ENCODE results near the gene MAN1C1. TPM values are rescaled to one million over a fixed set of nuclear protein-coding genes. Genes with fewer than 3 reads are reported as not detected.

The MAN1C1 gene
- 10 to 100 TPM; 28.9 to 31.1 TPM for total RNA-seq

DNA sequence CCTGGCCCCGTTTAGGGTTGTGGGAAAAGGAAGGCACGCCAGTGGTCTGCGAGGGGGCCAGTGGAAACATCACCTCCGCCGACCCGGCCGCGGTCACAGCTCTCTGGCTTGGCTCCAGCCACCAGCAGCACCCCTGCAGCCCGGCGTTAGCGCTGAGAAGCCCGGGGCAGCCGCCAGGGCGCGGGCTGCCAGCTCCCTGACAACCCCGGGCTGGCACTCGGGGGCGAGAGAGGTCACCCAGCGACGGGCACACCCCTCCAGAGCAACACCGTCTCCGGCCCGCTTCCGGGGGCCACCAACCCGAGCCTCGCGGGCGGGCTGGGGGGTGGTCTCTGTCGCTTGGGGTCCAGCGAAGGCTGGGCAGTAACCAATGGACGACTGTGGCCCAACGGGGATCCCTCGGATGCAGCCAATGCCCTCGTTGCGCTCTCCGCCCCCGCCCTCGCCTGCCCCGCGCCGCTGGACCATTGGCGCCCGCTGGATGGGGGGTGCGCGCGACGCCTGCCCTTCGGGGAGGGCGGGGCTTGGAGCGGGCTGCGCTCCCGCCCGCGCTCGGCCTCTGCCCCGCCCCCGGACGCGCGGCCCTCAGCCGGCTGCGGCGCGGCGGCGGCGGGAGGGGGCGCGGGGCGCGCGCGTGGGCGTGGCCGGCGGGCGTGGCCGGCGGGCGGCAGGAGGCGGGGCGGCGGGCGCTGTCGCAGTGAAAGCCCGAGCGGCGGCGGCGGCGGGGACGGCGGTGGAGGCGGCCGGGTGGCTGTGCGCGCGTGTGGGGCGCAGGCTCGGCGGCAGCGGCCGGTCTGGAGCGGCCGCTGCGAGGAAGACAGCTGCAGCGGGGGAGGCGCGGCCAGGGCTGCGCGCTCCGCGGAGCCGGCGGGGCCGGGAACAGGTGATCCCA lies at the start of gene MAN1C1:
Gene MAN1C1 (plus strand): TSS at position 697 of the 892 bp plus-strand sequence. CDS start 1,007 bp downstream, outside the sequence.
- H3K27ac Mint-ChIP-seq: peak within 1 kb of the TSS; percentile 67
- peaks cover 51% of the 10 kb centered on the region for H3K4me1 Mint-ChIP-seq

DNA sequence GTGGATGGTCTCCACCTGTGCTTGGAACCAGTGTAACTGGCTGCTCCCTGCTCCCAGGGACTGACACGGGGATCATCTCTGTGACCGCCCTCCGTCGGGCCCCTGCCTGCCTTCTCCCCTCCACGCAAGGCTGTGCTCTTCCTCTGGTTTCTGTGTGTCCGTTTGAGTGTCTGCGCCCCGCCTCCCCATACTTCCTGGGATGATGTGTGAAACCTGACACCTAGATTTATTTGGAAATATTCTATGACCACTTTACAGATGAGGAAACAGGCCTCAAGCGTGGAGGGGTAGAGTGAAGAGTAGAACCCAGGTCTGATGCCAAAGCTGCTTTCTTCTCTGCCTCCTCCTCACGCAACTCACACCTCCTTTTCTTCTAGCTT lies 48.9 kb upstream of the MAN1C1 start:
- H3K9me3 Mint-ChIP-seq: no peaks in the 10 kb centered on the region
- peaks cover 42% of the 10 kb centered on the region for H3K36me3 Mint-ChIP-seq (ENCODE audit: low read depth)
- H3K27me3 Mint-ChIP-seq: no peaks in the 10 kb centered on the region
- ChIA-PET CTCF (interaction anchor here (0.9 to 3.9 kb wide), 3 partner anchors 11 to 48 kb away, joined by 3 to 18 read pairs (median 3); no protein-coding TSS in a partner anchor), POLR2A (no interaction called here)
- H3K4me3 Mint-ChIP-seq: no peak overlapping the region
- H3K4me1 Mint-ChIP-seq: peaks cover 57% of the 10 kb centered on the region
- DNase-seq: no peak
- no peak overlapping the region for H3K27ac Mint-ChIP-seq

More for the DNA sequence above, at the start of gene MAN1C1:
- peak; percentile 71 for DNase-seq
- Mint-ChIP-seq H3K27me3 (peaks cover 30% of the 10 kb centered on the region), H3K36me3 (ENCODE audit: low read depth) (peaks cover 27% of the 10 kb centered on the region), H3K4me3 (peak within 1 kb of the TSS; percentile 68), H3K9me3 (no peaks in the 10 kb centered on the region)
- CTCF ChIA-PET: interaction anchor here (0.7 to 1.0 kb wide), 3 partner anchors 8 to 225 kb away, joined by 3 read pairs; no protein-coding TSS in a partner anchor
- POLR2A ChIA-PET: no interaction called here

DNA sequence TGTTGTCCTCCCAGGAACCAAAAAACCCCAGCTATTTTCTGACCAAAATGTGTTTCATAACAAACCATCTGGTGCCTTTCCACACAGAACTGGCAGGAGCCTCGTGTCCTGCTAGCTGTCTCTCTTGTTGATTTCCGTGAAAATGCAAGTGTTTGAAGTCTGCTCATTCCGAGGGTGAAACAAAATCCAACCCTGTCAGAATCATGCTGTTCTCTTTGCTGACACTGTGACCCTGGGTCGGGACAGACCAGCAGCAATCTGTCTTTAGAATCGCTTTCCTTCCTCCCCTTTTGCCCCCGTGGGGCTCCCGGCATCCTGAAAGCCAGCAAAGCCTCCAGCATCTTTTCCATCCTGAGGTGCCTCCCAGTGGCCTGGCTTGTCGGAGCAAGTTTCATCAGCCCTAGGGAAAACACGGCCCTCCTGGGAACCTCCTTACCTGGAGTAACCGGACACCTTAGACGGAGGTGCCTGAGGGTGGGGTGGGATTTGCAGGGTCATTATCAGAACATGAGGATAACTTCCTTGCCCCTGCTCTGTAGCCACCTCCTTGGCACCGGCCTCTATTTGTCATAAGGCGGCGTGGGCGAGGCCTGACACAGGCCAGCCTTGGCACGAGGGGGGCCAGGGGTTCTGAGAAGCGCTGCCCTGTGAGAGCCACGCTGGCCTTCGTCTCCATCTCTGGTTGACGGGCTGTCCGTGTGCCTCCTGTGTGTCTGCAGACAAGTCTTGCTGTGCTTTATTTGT lies 48.3 kb upstream of the MAN1C1 start:
- Mint-ChIP-seq H3K9me3 (no peaks in the 10 kb centered on the region), H3K36me3 (ENCODE audit: low read depth) (peaks cover 37% of the 10 kb centered on the region), H3K4me3 (no peak overlapping the region), H3K4me1 (peaks cover 53% of the 10 kb centered on the region), H3K27ac (no peak overlapping the region), H3K27me3 (no peaks in the 10 kb centered on the region)
- no peak for DNase-seq
- CTCF ChIA-PET: interaction anchor here (0.9 to 3.9 kb wide), 2 partner anchors 11 to 29 kb away, joined by 3 to 18 read pairs; no protein-coding TSS in a partner anchor
- POLR2A ChIA-PET: no interaction called here

DNA sequence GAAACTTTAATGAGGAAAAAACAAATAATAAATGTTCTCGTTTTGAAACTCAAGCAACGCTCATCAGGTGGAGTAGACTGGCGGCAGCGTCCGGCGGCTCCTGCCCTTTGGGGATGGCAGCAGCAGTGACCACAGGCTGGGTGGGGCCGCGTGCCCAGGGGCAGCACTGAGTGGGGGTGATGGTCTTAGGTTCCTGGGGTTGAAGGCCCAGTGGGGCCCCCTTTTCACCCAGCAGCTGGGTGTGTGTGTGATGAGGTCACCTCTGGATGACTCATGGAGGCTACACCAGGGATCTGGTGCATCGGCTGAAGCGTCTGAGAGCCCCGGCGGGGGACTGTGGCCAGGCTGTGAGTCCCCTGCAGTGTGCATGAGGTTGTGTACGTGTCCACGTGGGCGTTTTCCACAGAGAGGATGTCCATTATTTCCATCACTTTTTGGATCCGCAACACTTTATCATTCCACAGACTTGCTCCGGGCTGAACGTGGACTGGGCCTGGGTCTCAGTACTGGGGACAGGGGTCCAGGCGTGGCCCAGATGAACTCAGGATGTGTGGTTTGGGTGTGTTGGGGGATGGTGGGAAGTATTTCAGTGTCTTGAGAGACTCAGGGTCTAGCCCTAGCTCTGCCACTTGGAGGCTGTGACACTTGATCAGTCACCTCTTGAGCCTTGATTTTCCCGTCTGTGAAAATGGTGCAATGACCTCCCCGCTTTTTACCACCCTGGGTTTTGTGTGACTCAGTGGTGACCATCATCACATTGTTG lies 47.6 kb upstream of the MAN1C1 start:
- DNase-seq: no peak
- ChIA-PET CTCF (interaction anchor here (1.2 kb wide), 1 partner anchor 18 kb away, joined by 3 read pairs; no protein-coding TSS in a partner anchor), POLR2A (no interaction called here)
- Mint-ChIP-seq H3K9me3 (no peaks in the 10 kb centered on the region), H3K27me3 (no peaks in the 10 kb centered on the region), H3K27ac (no peak overlapping the region), H3K36me3 (ENCODE audit: low read depth) (peaks cover 34% of the 10 kb centered on the region), H3K4me1 (peaks cover 49% of the 10 kb centered on the region), H3K4me3 (no peak overlapping the region)

DNA sequence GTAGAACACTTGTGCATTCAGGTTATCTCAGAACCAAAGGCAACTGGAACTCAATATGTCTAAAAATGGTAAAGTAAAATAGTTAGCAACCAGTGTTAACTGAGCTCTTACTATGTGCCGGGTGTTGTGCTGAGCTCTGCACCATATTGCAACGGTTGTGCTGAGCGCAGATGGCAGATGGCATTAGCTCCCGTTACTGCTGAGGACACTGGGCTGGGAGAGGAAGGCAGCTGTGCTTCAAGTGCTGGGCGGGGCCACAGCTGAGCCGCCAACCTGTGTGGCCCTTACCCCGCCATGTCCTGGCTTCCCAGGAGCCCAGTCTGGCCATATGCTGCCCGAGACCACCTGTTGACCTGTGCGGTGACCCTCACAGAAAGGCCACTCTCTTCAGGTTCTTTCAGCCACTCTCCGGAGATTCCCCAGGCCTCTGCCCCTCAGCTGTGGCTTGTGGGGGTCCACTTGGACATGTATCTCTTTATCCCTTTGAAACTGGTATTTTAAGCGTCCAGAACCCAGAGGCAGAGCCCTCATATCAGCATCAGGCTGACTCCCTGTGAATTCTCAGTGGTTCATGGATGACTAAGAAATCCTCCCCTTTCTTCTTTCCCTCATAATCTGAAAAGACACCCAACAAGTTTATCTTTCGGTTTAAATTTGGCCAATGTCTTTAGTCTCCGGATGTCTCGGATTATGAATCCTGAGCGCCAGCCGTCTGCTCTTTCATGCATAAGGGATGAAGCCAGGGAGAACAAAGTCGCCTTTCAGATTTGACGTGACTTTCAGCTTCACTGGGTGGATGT lies 46.8 kb upstream of the MAN1C1 start:
- CTCF ChIA-PET: interaction anchor here (1.0 to 1.2 kb wide), 2 partner anchors 19 to 49 kb away, joined by 3 read pairs; no protein-coding TSS in a partner anchor
- no peaks in the 10 kb centered on the region for H3K27me3 Mint-ChIP-seq
- H3K36me3 Mint-ChIP-seq (ENCODE audit: low read depth): peaks cover 26% of the 10 kb centered on the region
- H3K4me3 Mint-ChIP-seq: no peak overlapping the region
- no peak for DNase-seq
- H3K9me3 Mint-ChIP-seq: no peaks in the 10 kb centered on the region
- peaks cover 41% of the 10 kb centered on the region for H3K4me1 Mint-ChIP-seq
- H3K27ac Mint-ChIP-seq: no peak overlapping the region
- POLR2A ChIA-PET: no interaction called here

DNA sequence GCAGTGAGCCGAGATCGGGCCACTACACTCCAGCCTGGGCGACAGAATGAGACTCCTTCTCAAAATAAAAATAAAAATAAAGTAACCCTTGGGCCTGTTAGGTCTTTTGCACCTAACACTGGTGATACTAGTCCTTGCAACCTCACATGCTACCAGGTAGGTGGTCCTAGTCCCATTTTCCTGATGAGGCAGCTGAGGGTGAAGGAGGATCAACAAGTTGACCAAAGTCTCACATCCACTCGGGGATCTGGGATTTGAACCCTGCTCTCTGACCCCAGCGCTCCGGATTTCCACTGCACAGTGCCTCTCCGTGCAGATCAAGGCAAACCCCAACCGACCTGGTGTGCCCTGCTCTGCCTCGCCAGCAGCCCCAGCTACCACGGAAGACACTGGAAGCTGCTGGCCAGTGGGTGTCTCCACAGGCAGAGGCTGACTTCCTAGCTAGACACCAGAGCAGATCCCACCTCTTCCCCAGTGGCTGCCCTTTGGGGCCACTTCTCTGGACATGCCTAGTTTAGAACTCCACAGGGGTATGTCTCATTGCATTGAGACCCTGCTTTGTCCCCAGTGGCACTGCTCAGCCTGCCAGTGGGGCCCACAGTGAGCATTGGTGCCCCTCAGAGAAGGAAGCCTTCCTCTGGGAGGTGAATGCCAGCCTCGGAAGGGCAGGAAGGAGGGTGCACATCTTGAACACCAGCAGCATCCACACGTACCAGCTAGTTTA lies 45.6 kb upstream of the MAN1C1 start:
- Mint-ChIP-seq H3K36me3 (ENCODE audit: low read depth) (peaks cover 17% of the 10 kb centered on the region), H3K27ac (no peak overlapping the region), H3K9me3 (no peaks in the 10 kb centered on the region), H3K4me1 (peaks cover 29% of the 10 kb centered on the region), H3K27me3 (no peaks in the 10 kb centered on the region), H3K4me3 (no peak overlapping the region)
- ChIA-PET POLR2A (no interaction called here), CTCF (interaction anchor here (1.0 to 3.7 kb wide), 3 partner anchors 11 to 227 kb away, joined by 3 to 17 read pairs (median 4); no protein-coding TSS in a partner anchor)
- DNase-seq: no peak

DNA sequence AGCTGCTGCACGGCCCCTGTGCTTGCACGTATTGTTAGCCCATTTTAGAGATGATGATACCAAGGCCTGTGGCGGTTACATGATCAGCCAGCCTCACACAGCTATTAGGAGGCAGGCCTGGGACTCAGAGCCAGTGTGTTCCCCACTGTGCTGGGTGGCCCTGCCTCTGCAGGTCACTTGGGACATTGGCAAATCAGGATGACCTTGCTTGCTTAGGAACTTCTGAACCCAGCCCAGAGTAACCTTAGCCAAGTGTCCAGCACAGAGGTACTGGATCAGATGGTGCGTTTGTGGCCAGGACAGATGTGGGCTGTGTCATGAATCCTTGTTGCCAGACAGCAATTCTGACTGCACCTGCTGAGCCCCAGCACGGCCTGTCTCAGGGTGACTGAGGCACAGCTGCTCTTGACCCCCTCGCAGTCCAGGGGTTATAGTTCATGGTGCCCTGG lies 45.0 kb upstream of the MAN1C1 start:
- H3K27me3 Mint-ChIP-seq: no peaks in the 10 kb centered on the region
- H3K36me3 Mint-ChIP-seq (ENCODE audit: low read depth): peaks cover 12% of the 10 kb centered on the region
- H3K9me3 Mint-ChIP-seq: no peaks in the 10 kb centered on the region
- DNase-seq: no peak
- ChIA-PET CTCF (interaction anchor here (2.1 to 3.7 kb wide), 3 partner anchors 11 to 227 kb away, joined by 4 to 17 read pairs (median 10); no protein-coding TSS in a partner anchor), POLR2A (no interaction called here)
- H3K4me3 Mint-ChIP-seq: no peak overlapping the region
- peaks cover 23% of the 10 kb centered on the region for H3K4me1 Mint-ChIP-seq
- no peak overlapping the region for H3K27ac Mint-ChIP-seq

DNA sequence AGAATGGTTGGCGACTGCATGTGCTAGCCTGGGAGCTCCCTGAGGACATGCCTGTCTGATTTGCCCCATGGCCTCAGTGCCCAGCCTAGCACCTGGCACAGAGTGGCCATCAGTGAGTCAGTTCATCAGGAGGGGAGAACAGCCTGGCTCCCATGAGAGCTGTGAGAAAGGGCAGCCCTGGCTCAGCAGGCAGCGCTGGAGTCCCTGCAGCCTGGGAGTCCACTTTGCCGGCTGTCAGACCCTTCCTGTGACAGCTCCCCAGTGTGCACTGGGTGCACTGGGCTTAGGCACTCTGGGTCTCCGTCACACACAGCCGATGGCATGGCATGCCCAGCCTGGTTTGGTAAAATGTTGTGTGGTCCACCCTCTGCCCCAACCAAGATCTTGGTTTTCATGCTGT lies 44.5 kb upstream of the MAN1C1 start:
- DNase-seq: no peak
- H3K27ac Mint-ChIP-seq: no peak overlapping the region
- ChIA-PET CTCF (interaction anchor here (0.8 to 3.7 kb wide), 11 partner anchors 10 to 348 kb away, joined by 3 to 17 read pairs (median 3); no protein-coding TSS in a partner anchor), POLR2A (interaction anchor here (0.6 kb wide), 1 partner anchor 322 kb away, joined by 5 read pairs; no protein-coding TSS in a partner anchor)
- no peaks in the 10 kb centered on the region for H3K27me3 Mint-ChIP-seq
- H3K36me3 Mint-ChIP-seq (ENCODE audit: low read depth): peaks cover 9% of the 10 kb centered on the region
- no peak overlapping the region for H3K4me3 Mint-ChIP-seq
- H3K9me3 Mint-ChIP-seq: no peaks in the 10 kb centered on the region
- peaks cover 19% of the 10 kb centered on the region for H3K4me1 Mint-ChIP-seq

DNA sequence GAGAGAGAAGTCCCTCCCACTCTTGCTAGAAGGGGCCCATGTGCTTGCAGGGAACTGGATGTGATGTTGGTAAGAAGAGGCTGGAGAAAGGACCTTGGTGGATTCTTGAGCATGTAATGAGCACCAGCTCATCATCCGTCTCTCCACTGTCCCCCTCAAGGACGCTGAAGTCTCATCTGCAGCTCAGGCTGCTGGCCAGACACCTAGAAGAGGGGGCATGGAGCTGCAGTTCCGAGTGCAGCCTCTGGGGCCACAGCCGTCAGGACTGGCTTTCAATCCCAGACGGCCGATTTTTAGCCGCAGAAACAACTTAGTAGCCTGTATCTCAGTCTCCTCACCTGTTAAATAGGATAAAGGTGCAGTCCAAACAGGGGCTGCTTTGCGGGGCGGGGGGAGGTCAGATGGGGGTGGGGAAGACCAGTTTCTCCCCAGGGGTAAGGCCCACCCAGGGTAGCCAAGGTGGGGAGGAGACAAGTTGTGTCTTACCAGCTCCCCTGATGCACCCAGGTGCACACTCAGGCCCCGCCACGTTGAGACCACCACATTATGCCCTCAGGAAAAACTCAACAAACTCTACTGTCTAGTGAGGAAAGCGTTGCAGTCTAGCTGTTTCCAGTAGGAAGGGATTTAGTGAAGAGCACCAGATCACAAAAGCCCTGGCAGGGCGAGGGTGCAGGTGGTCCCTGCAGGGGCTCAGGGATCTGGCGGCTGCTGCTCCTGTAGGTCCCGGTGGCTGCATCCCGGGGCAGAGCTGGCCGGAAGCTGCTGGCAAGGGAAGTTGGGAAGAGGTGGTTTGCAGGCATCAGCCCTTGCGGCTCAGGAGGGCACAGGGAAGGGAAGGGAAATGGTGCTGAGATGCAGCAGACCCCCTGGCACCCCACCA lies 43.6 kb upstream of the MAN1C1 start:
- Mint-ChIP-seq H3K9me3 (no peaks in the 10 kb centered on the region), H3K4me3 (no peak overlapping the region), H3K27ac (no peak overlapping the region), H3K27me3 (no peaks in the 10 kb centered on the region), H3K4me1 (peaks cover 15% of the 10 kb centered on the region), H3K36me3 (ENCODE audit: low read depth) (peaks cover 5% of the 10 kb centered on the region)
- ChIA-PET CTCF (interaction anchor here (0.8 to 3.7 kb wide), 13 partner anchors 9 to 347 kb away, joined by 3 to 17 read pairs (median 3); partner anchors contain the start of gene LDLRAP1), POLR2A (interaction anchor here (0.6 kb wide), 1 partner anchor 321 kb away, joined by 5 read pairs; no protein-coding TSS in a partner anchor)
- peak; percentile 57 for DNase-seq

DNA sequence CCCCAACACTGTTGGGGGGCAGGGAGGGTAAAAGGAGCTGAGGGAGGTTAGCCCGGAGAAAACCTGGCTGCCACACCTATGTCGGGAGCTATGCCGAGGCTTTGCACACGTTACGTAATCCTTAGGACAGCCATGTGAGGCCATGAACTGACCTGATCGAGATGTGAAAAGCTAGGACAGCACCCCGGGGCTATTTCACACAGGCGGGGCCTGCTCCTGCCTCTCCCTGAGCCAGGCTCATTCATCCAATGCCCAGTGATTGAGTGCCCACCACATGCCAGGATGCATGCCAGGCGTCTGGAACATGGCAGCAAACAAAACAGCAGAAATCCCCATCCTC lies 43.0 kb upstream of the MAN1C1 start:
- Mint-ChIP-seq H3K27ac (no peak overlapping the region), H3K36me3 (ENCODE audit: low read depth) (no peaks in the 10 kb centered on the region), H3K4me1 (peaks cover 10% of the 10 kb centered on the region), H3K9me3 (no peaks in the 10 kb centered on the region), H3K27me3 (no peaks in the 10 kb centered on the region), H3K4me3 (no peak overlapping the region)
- DNase-seq: no peak
- CTCF ChIA-PET: interaction anchor here (0.6 to 3.7 kb wide), 9 partner anchors 8 to 266 kb away, joined by 3 to 17 read pairs (median 4); no protein-coding TSS in a partner anchor
- POLR2A ChIA-PET: no interaction called here

All from activated CD4-positive, alpha-beta T cell treated with anti-CD3 and anti-CD28 coated beads, Interleukin-2, amount 10 ng/mL, durations not matched to agents 7 days and 5 days (primary cell).